ENCODE data around the gene ITPK1.

GRCh38 chr14:93060841-93061240, 54.9 kb downstream of the ITPK1 start:
- TF ChIP-seq, protein P1, sequence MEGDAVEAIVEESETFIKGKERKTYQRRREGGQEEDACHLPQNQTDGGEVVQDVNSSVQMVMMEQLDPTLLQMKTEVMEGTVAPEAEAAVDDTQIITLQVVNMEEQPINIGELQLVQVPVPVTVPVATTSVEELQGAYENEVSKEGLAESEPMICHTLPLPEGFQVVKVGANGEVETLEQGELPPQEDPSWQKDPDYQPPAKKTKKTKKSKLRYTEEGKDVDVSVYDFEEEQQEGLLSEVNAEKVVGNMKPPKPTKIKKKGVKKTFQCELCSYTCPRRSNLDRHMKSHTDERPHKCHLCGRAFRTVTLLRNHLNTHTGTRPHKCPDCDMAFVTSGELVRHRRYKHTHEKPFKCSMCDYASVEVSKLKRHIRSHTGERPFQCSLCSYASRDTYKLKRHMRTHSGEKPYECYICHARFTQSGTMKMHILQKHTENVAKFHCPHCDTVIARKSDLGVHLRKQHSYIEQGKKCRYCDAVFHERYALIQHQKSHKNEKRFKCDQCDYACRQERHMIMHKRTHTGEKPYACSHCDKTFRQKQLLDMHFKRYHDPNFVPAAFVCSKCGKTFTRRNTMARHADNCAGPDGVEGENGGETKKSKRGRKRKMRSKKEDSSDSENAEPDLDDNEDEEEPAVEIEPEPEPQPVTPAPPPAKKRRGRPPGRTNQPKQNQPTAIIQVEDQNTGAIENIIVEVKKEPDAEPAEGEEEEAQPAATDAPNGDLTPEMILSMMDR (IDR thresholded peaks at IDR 0.05) = no peak
- TF ChIP-seq POLR2A (IDR thresholded peaks at IDR 0.05) = no peak
- TF ChIP-seq POLR2AphosphoS5 (IDR thresholded peaks at IDR 0.05) = no peak

All from breast epithelium (tissue), 3 donors.